GM12892 (cell line): Measurements from ENCODE around the gene ETFB.

Source experiments
- POLR2A ChIP-seq: IDR thresholded peaks from 2 replicates; pipeline ENCODE4 v1.6.1; 2011; ENCODE audit warnings: low read depth, low read length, control low read depth
- POLR2AphosphoS5 ChIP-seq: IDR thresholded peaks from 2 replicates; pipeline ENCODE4 v1.6.1; 2011; ENCODE audit warnings: low read depth, low read length, control low read depth

GRCh38 chr19:51342631-51343569 is 23.3 kb downstream of the ETFB start:
- no peak for TF ChIP-seq POLR2A
- no peak for TF ChIP-seq POLR2AphosphoS5
